ENCODE data around the gene MYF6. TPM values are rescaled to one million over a fixed set of nuclear protein-coding genes. Genes with fewer than 3 reads are reported as not detected.

The MYF6 gene
- total RNA-seq, 2 experiments from 2014 or later, result not detected

GRCh38 chr12:80679346-80680131 is 27.9 kb upstream of the MYF6 start:
- ChIA-PET CTCF (no interaction called here), POLR2A (no interaction called here)
- ATAC-seq (ENCODE audit: poor library complexity) (no peak), DNase-seq (no peak)
- Histone ChIP-seq H3K4me1 (ENCODE audit: insufficient read depth, low read length) (no peaks in the 10 kb centered on the region), H3K27me3 (ENCODE audit: control insufficient read depth in 1 of 2, insufficient read depth in 2 of 2, low read length in 2 of 2) (no peaks in the 10 kb centered on the region), H3K4me3 (ENCODE audit: low read length) (no peak overlapping the region), H3K36me3 (ENCODE audit: insufficient read depth, low read length) (no peaks in the 10 kb centered on the region), H3K9me3 (ENCODE audit: control insufficient read depth in 1 of 2, insufficient read depth in 1 of 2, low read length in 2 of 2) (peaks cover 0 to 4% of the 10 kb centered on the region in 2 experiments), H3K27ac (ENCODE audit: low read depth in 1 of 2, low read length in 2 of 2) (no peak overlapping the region)
- intact Hi-C loops (cut with DNase I, micrococcal nuclease), result no loop called here
- H3K27me3 Mint-ChIP-seq, result no peaks in the 10 kb centered on the region
- H3K36me3 Mint-ChIP-seq (ENCODE audit: low read depth), result no peaks in the 10 kb centered on the region
- no peaks in the 10 kb centered on the region for H3K4me1 Mint-ChIP-seq (ENCODE audit: low read depth)
- no peak overlapping the region for H3K27ac Mint-ChIP-seq
- TF ChIP-seq CTCF (IDR thresholded peaks at IDR 0.05), result no peak
- no peak overlapping the region for H3K4me3 Mint-ChIP-seq
- H3K9me3 Mint-ChIP-seq, result no peaks in the 10 kb centered on the region

GRCh38 chr12:80681287-80681686 is 26.1 kb upstream of the MYF6 start:
- no peak for TF ChIP-seq CTCF (IDR thresholded peaks at IDR 0.05)
- no peaks in the 10 kb centered on the region for H3K4me1 ChIP-seq (ENCODE audit: insufficient read depth, low read length)
- Mint-ChIP-seq H3K27ac (no peak overlapping the region), H3K9me3 (no peaks in the 10 kb centered on the region), H3K4me3 (no peak overlapping the region), H3K4me1 (ENCODE audit: low read depth) (no peaks in the 10 kb centered on the region), H3K36me3 (ENCODE audit: low read depth) (no peaks in the 10 kb centered on the region), H3K27me3 (no peaks in the 10 kb centered on the region)
- H3K4me3 ChIP-seq (ENCODE audit: low read length), result no peak overlapping the region
- H3K27me3 ChIP-seq (ENCODE audit: control insufficient read depth in 1 of 2, insufficient read depth in 2 of 2, low read length in 2 of 2), result no peaks in the 10 kb centered on the region
- no peak overlapping the region for H3K27ac ChIP-seq (ENCODE audit: low read depth in 1 of 2, low read length in 2 of 2)
- CTCF ChIA-PET, result no interaction called here
- intact Hi-C loops (cut with DNase I, micrococcal nuclease), result no loop called here
- peaks cover 0 to 2% of the 10 kb centered on the region in 2 experiments for H3K9me3 ChIP-seq (ENCODE audit: control insufficient read depth in 1 of 2, insufficient read depth in 1 of 2, low read length in 2 of 2)
- ATAC-seq (ENCODE audit: poor library complexity) (no peak), DNase-seq (no peak)
- H3K36me3 ChIP-seq (ENCODE audit: insufficient read depth, low read length), result no peaks in the 10 kb centered on the region
- POLR2A ChIA-PET, result no interaction called here

GRCh38 chr12:80681786-80682185 is 25.6 kb upstream of the MYF6 start:
- DNase-seq (no peak), ATAC-seq (ENCODE audit: poor library complexity) (no peak)
- H3K9me3 Mint-ChIP-seq, result no peaks in the 10 kb centered on the region
- intact Hi-C loops (cut with DNase I, micrococcal nuclease), result no loop called here
- no peaks in the 10 kb centered on the region for H3K4me1 Mint-ChIP-seq (ENCODE audit: low read depth)
- H3K9me3 ChIP-seq (ENCODE audit: control insufficient read depth in 1 of 2, insufficient read depth in 1 of 2, low read length in 2 of 2), result no peaks in the 10 kb centered on the region
- no peaks in the 10 kb centered on the region for H3K36me3 Mint-ChIP-seq (ENCODE audit: low read depth)
- ChIA-PET POLR2A (no interaction called here), CTCF (no interaction called here)
- no peaks in the 10 kb centered on the region for H3K36me3 ChIP-seq (ENCODE audit: insufficient read depth, low read length)
- no peak for TF ChIP-seq CTCF (IDR thresholded peaks at IDR 0.05)
- no peaks in the 10 kb centered on the region for H3K4me1 ChIP-seq (ENCODE audit: insufficient read depth, low read length)
- H3K4me3 ChIP-seq (ENCODE audit: low read length), result no peak overlapping the region
- no peaks in the 10 kb centered on the region for H3K27me3 Mint-ChIP-seq
- H3K4me3 Mint-ChIP-seq, result no peak overlapping the region
- no peaks in the 10 kb centered on the region for H3K27me3 ChIP-seq (ENCODE audit: control insufficient read depth in 1 of 2, insufficient read depth in 2 of 2, low read length in 2 of 2)
- H3K27ac Mint-ChIP-seq, result no peak overlapping the region
- H3K27ac ChIP-seq (ENCODE audit: low read depth in 1 of 2, low read length in 2 of 2), result no peak overlapping the region
